ENCODE results near the gene CGB3.
"Not testable (repeated sequence)": the region's sequence is repeated elsewhere in the genome, so short reads cannot be mapped to it uniquely, and the experiment has no call there.

The CGB3 gene

GRCh38 chr19:49042177-49042576, 18.0 kb upstream of the CGB3 start:
- DNase-seq: no peak

GRCh38 chr19:49039736-49040135, 15.6 kb upstream of the CGB3 start:
- DNase-seq: not testable (repeated sequence)

GRCh38 chr19:49038557-49039276, 14.6 kb upstream of the CGB3 start:
- not testable (repeated sequence) for DNase-seq

DNA sequence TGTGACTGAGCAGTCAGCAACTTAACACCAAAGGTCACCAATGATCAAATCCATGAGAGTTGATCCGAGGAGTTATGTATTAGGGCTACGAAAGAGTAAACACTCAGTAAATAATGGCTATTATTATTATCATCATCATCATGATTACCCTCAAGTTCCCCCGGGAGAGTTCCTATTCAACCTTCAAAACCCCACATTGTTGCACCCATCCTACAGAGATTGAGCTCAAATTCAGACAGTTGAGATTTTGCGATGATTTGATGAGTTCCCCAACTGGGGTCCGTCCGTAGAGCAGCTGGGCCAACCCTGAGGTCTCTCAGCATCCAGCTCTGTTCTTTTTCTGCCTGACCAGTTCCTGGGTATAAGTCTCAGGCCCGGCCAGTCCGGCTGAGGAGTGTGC, 14.0 kb upstream of the CGB3 start:
- DNase-seq: not testable (repeated sequence)

- peak; percentile 77 for DNase-seq
These were observed 12.7 kb upstream of the CGB3 start, which contains the start of gene CGB1 for GRCh38 chr19:49036815-49037214. CGB1 (minus strand) TSS chr19:49036895; CDS start chr19:49036711, 184 bp downstream.

DNA sequence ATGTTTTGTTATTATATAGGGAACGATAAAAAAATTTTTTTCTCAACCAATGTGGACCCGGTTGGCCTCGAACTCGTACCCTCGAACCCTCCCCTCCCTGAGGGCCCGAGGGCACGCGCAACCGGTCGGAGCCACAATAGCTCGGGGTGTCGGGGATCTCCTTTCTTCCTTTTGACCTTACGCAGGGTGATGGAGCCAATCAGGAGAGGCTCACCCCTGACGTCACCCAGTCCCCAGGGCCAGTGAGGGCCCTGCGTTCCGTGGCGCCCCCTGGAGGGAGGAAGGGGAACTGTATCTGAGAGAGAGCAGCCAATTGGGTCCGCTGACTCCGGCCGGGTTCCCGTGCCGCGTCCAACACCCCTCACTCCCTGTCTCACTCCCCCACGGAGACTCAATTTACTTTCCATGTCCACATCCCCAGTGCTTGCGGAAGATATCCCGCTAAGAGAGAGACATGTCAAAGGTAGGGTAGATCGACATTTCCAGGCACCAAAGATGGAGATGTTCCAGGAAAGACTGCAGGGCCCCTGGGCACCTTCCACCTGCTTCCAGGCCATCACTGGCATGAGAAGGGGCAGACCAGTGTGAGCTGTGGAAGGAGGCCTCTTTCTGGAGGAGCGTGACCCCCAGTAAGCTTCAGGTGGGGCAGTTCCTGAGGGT, 7.6 kb upstream of the CGB3 start, which contains the start of gene CGB2:
TSS of gene CGB2 (plus strand) at position 249 of the 660 bp plus-strand sequence. CDS start at position 455, 206 bp downstream.
- peak; percentile 91 for DNase-seq

GRCh38 chr19:49030323-49030722, 6.2 kb upstream of the CGB3 start:
- DNase-seq: not testable (repeated sequence)

- DNase-seq: not testable (repeated sequence)
These were observed 5.6 kb upstream of the CGB3 start for GRCh38 chr19:49029749-49030148.

GRCh38 chr19:49028686-49029085, 4.6 kb upstream of the CGB3 start:
- DNase-seq: not testable (repeated sequence)

DNA sequence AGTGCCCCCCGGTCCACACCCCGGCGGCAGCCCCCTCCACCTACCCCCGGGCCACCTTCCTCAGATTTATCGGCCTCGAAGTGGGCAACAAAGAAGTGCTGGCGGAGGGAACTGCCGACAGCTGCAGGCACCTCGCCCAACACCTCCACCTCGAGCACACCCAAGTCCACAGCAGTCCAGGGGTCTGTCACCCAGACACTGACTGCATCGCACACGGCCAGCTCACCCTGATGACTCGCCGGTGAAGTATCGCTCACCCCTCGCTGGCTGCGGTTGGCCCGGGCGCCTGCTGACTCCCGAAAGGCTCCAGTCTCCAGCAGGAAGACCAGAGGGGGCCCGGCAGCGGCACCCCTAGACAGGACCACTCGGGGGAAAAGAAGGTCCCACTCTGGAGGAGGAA, 1.5 kb upstream of the CGB3 start:
- DNase-seq: not testable (repeated sequence)

DNA sequence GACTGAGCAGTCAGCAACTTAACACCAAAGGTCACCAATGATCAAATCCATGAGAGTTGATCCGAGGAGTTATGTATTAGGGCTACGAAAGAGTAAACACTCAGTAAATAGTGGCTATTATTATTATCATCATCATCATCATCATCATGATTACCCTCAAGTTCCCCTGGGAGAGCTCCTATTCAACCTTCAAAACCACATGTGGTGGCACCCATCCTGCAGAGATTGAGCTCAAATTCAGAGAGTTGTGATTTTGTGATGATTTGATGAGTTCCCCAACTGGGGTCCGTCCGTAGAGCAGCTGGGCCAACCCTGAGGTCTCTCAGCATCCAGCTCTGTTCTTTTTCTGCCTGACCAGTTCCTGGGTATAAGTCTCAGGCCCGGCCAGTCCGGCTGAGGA, 955 bp upstream of the CGB3 start:
- not testable (repeated sequence) for DNase-seq

DNA sequence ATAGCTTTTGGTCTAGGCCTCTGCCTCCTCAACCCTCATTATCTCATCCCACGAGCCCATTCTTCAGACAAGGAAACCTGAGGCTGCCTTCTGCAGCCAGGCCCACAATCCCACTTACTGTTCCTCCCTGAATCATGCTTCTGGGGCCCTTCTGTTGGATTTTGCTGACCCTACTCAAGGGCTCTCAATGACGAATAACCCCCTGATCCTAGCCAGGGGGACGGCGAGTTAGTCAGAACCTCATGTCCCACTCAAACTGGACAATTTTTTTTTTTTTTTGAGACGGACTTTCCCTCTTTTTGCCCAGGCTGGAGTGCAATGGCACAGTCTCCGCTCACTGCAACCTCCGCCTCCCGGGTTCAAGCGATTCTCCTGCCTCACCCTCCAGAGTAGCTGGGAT, 2.0 kb downstream of the CGB3 start:
- no peak for DNase-seq

GRCh38 chr19:49020931-49021895, 2.9 kb downstream of the CGB3 start:
- DNase-seq: no peak

- DNase-seq: no peak
These were observed 3.8 kb downstream of the CGB3 start for GRCh38 chr19:49020342-49020741.

- peak; percentile 86 for DNase-seq
These were observed 4.7 kb downstream of the CGB3 start for GRCh38 chr19:49019242-49019932.

DNA sequence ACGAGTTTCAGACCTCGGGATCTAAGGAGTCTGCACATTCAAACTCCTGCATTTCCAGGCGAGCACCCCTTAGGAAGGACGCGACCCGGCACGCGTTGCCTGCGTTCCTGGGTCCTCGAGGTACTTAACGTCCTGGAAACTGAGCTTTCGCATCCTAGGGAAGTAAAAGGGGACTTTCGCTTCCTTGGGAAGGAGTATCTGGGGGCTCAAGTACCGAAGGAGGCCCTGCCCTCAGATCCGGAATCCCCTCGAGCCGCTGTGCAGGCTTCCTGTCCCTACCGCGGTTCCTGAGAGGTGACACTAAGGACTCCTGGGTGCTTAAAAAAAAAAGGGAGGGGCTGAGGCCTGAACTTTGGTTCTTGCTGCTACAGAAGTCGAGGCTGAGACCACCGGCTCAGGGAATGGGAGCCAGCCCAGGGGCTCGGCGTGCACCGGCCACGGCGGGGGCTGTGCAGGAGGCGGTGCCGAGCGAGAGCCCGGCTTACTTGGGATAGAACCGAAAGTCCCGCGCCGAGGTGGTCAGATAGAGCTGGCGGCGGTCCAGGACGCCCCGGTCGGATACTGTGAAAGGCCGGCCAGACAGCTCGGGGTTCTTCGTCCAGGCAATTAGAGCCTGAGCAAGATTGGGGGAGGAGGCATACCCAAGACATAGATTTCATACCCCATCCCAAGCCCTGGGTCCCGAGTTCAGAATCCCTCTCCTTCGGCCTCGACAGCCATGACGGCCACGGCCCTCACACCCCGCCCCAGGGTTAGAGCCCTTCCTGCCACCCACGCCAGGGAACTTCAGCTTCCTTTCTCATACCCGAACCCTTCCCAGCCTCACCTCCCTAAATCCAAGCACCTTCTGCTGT, 5.5 kb downstream of the CGB3 start:
- peak; percentile 72 for DNase-seq

DNA sequence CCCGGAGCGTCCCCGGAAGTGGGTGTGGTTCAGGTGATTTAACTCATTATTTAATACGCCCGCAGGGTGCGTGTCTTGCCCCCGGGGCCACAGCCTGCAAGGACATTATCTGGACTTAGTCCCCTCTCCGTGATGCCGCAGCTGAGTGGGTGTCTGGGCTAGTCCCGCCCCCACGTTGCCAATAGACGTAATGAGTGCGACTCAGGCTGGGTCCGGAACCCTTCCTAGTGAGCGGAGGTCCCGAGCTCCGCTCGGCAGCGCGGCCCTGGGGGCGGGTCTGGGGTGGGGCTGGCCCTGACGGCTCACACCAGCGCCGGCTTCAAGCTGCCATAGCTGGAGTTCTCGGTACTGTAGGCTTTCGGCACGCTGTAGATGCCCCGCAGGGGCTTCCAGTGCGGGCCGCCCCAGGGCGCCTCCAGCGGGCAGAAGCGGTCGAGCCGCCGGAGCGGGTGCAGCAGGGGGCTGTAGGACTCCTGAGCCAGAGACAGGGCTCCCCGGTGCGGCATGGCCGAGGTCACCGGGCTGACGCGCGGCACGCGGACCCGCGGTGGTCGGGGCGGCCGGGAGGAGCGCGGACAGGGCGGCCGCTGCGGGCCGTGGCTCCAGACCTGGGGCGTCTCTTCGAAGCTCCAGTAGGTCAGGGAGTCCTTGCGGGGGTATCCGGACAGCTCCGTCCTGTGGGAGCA, 6.3 kb downstream of the CGB3 start:
- peak; percentile 86 for DNase-seq

DNA sequence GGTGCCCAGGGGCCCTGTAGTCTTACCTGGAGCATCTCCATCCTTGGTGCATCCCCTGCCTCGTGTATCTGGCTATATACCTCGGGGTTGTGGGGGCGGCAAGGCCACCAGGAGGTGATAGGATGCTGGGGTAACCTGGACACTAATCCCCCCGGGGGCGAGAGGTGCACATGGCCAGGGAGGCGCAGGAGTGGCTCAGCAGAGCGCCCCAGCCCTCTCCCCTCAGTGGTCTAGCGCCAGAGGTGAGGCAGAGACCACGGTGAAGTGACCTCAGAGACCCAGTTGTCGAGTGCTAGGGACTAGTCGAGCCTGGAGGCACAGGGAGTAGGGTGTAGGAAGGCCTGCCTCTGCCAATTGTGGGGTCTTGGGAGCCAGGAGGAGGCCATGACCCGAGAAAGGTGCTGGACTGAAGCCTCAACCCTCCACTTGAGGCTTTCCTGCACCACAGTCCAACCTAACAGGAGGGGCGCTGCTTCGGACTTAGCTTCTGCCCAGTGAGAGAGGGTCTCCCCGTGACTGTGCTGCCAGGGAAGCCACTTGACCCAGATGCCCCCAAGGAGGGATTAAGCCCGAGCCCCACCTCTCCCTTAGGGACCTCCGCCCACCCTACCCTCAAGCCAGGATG, 7.0 kb downstream of the CGB3 start, which contains the start of gene LHB:
TSS of gene LHB (minus strand) at position 51 of the 625 bp plus-strand sequence. CDS start at position 41, 10 bp downstream.
- DNase-seq: no peak

DNA sequence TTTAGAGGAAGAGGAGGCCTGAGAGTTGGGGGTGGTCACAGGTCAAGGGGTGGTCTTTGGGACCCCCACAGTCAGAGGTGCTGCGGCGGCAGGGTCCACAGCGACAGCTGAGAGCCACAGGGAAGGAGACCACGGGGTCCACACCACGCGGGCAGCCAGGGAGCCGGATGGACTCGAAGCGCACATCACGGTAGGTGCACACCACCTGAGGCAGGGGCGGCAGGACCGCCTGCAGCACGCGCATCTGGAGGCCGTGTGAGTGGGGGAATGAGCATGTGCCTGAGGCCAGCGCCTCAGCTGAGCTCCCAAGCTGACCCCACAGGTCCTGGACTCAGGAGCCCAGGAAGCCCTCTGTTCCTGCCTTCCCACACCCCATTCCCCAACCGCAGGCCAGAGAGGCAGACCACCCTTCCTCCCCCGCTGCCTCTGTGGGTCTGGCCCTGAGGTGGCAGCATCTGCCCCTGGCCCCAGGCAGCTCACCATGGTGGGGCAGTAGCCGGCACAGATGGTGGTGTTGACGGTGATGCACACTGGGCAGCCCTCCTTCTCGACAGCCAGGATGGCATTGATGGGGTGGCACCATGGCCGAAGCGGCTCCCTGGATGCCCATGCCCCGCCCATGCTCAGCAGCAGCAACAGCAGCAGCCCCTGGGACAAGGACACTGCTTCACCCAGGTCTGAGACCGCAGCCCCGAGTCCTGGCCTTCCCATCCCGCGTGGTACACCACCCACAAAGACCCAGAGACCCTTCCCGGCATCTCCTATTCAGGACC, 7.9 kb downstream of the CGB3 start:
- DNase-seq: no peak

Data from activated CD8-positive, alpha-beta memory T cell treated with anti-CD3 and anti-CD28 coated beads for 24 hours (primary cell).